Measurements from ENCODE around the gene NEURL2. TPM values are rescaled to one million over a fixed set of nuclear protein-coding genes. Genes with fewer than 3 reads are reported as not detected.

Gene NEURL2
- total RNA-seq, 2 donors from 2014 or later = 9.8 to 11.3 TPM

DNA sequence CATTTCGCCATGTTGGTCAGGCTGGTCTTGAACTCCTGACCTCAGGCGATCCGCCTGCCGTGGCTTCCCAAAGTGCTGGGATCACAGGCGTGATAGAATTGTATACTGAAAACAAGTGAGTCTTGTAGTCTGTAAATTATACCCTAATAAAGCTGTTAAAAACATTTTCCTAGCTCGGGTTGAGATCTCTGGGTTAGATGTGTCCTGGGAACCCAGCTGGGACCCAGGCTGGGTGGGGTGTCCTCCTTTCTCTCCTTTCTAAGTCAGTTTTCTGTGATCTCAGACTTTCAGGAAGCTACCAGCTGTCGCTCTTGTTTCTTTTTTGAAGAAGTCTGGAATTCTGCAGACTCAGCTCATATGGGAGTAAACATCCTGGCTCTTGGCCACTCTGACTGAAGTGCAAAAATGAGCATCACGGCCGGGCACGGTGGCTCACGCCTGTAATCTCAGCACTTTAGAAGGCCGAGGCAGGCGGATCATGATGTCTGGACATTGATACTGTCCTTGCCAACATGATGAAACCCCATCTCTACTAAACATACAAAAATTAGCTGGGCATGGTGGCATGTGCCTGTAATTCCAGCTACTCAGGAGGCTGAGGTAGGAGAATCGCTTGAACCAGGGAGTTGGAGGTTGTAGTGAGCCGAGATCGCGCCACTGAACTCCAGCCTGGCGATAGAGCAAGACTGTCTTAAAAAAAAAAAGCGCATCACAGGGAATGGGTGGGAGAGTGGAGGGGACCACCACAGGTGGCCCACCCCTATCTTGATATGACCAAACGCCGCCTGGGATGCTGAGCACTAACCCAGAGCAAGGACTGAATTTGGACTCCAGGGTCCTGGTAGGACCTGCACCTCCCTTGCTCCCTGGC is 33.6 kb upstream of the NEURL2 start:
- Histone ChIP-seq H3K36me3 (no peaks in the 10 kb centered on the region), H3K4me3 (no peak overlapping the region), H3K4me1 (replicated peaks) (no peaks in the 10 kb centered on the region), H3K9me3 (no peaks in the 10 kb centered on the region), H3K27me3 (replicated peaks; ENCODE audit: insufficient read depth) (no peaks in the 10 kb centered on the region), H3K27ac (peak overlapping the region in 1 of 2 donors; percentile 52)
- intact Hi-C loops (cut with DNase I) = no loop called here
- DNase-seq (ENCODE audit: low spot score) = no peak
- TF ChIP-seq CTCF (IDR thresholded peaks at IDR 0.05) (no peak), POLR2A (IDR thresholded peaks at IDR 0.05) (no peak), POLR2AphosphoS5 (IDR thresholded peaks at IDR 0.05) (peak; percentile 24)
- 46% methylated on average over 21 of the region's 21 CpGs for WGBS

- H3K36me3 ChIP-seq = no peaks in the 10 kb centered on the region
- TF ChIP-seq CTCF (IDR thresholded peaks at IDR 0.05) (no peak), POLR2AphosphoS5 (IDR thresholded peaks at IDR 0.05) (no peak), POLR2A (IDR thresholded peaks at IDR 0.05) (no peak)
- H3K4me3 ChIP-seq = no peak overlapping the region
- H3K9me3 ChIP-seq = no peaks in the 10 kb centered on the region
- intact Hi-C loops (cut with DNase I) = no loop called here
- no peak for DNase-seq (ENCODE audit: low spot score)
- no peaks in the 10 kb centered on the region for H3K4me1 ChIP-seq (replicated peaks)
- WGBS = 83% methylated on average over 11 of the region's 11 CpGs
- H3K27ac ChIP-seq = no peak overlapping the region
- H3K27me3 ChIP-seq (replicated peaks; ENCODE audit: insufficient read depth) = no peaks in the 10 kb centered on the region
Observed at GRCh38 chr20:45921337-45922189, 30.6 kb upstream of the NEURL2 start.

DNA sequence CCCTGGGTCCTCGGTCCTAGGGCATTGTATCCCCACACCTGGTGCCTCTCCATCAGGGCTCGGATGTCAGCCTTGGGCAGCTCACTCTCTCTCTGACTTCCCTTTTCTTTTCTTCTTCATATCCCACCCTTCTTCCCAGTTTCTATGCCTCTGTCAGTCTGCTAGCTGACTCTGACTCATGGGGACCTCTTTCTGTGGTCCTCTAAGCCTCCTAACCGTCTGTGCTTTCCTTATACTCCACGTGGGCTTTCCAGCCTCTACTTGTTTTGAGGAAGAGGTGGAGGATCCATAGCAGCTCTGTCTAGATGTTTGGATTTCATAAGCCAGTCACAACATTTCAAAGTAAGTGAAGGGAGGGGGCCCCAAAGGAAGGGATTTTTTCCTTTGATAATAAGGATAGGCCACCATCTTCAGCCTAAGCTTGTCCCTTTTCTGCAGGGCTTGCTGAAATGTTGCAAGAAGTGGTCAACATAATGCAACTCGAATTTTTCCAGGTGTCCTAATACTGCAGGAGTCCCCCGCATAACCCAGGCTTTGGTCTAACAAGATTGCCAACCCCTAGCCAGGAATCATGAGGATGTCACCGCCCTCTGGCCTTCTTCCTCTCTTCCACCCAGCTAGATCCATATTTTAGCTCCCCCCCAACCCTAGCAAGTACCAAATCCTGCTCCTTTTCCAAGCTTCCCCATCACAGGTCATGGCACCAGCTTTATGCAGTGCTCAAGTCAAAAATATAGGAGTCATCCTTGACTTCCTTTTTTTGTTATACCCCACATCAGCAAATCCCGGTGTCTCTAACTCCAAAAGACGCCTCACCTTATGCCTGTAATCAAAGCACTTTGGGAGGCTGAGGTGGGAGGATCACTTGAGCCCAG is 29.7 kb upstream of the NEURL2 start:
- no peaks in the 10 kb centered on the region for H3K27me3 ChIP-seq (replicated peaks; ENCODE audit: insufficient read depth)
- H3K9me3 ChIP-seq = no peaks in the 10 kb centered on the region
- intact Hi-C loops (cut with DNase I) = no loop called here
- no peaks in the 10 kb centered on the region for H3K36me3 ChIP-seq
- H3K4me1 ChIP-seq (replicated peaks) = no peaks in the 10 kb centered on the region
- WGBS = 73% methylated on average over 9 of the region's 9 CpGs
- no peak overlapping the region for H3K4me3 ChIP-seq
- DNase-seq (ENCODE audit: low spot score) = no peak
- no peak for TF ChIP-seq POLR2A (IDR thresholded peaks at IDR 0.05)
- TF ChIP-seq CTCF (IDR thresholded peaks at IDR 0.05) = no peak
- no peak for TF ChIP-seq POLR2AphosphoS5 (IDR thresholded peaks at IDR 0.05)
- H3K27ac ChIP-seq = peak overlapping the region in 1 of 2 donors; percentile 3

GRCh38 chr20:45919542-45920399 is 28.8 kb upstream of the NEURL2 start:
- TF ChIP-seq CTCF (IDR thresholded peaks at IDR 0.05) (no peak), POLR2AphosphoS5 (IDR thresholded peaks at IDR 0.05) (no peak), POLR2A (IDR thresholded peaks at IDR 0.05) (no peak)
- WGBS = 43% methylated on average over 11 of the region's 11 CpGs
- H3K4me1 ChIP-seq (replicated peaks) = no peaks in the 10 kb centered on the region
- no peaks in the 10 kb centered on the region for H3K9me3 ChIP-seq
- H3K36me3 ChIP-seq = no peaks in the 10 kb centered on the region
- H3K4me3 ChIP-seq = no peak overlapping the region
- H3K27me3 ChIP-seq (replicated peaks; ENCODE audit: insufficient read depth) = no peaks in the 10 kb centered on the region
- DNase-seq (ENCODE audit: low spot score) = no peak
- intact Hi-C loops (cut with DNase I) = no loop called here
- H3K27ac ChIP-seq = peak overlapping the region; percentile 3 to 4
